Measurements from ENCODE around the gene AGBL5. TPM values are rescaled to one million over a fixed set of nuclear protein-coding genes. Genes with fewer than 3 reads are reported as not detected.

AGBL5 gene
- total and polyA plus RNA-seq, 10 donors, result 7.1 to 18.6 (median 12.7) TPM

DNA sequence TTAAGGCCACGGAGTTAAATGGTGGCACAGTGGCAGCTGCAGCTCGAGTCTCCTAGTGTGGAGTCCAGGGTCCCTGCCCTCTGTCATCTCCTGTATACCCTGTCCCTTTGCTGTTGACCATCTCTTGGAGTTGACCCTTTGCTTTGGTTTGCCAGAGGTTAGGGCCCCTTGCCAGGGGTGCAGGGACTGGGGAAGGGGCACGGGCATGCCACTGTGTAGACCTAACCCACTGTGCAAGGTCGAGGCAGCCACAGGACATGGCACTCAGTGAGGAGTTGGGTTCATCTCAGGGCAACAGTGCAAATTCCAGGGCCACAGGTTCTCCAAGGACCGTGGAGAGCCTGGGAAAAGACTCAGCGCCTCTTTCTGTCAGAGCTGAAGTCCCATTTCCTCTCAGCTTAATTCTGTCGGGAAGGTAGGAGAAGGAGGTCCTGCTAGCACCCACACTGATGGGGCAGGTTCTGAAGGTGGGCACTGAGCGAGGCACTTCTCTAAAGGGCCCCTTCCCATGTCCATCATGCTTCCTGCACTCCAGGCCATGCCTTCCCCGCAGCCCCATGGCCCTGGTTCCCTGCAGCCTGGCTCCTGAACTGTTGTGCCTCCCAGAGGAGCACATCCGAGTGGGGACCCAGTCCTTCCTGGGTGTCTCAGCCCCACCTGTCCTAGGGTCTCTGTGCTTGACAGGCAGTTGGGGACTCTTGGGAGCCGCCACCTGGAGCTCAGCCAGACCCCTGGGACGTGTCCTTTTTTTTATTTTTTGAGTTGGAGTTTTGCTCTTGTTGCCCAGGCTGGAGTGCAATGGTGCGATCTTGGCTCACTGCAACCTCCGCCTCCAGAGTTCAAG, 37.9 kb downstream of the AGBL5 start:
- H3K27me3 ChIP-seq (replicated peaks in 1 of 7), result no peaks in the 10 kb centered on the region
- H3K4me3 ChIP-seq, result no peak overlapping the region
- intact Hi-C loops (cut with DNase I; ENCODE audit: low total_unique reads), result no loop called here
- peaks cover 0 to 1% (median 0%) of the 10 kb centered on the region in 6 donors for H3K36me3 ChIP-seq
- TF ChIP-seq POLR2AphosphoS5 (IDR thresholded peaks at IDR 0.05) (no peak), CTCF (IDR thresholded peaks at IDR 0.05 in 8 of 11, conservative IDR thresholded peaks at IDR 0.05 in 3 of 11) (no peak), POLR2A (IDR thresholded peaks at IDR 0.05) (no peak)
- H3K4me1 ChIP-seq, result peaks cover 14 to 33% (median 26%) of the 10 kb centered on the region in 6 donors
- no peak overlapping the region for H3K27ac ChIP-seq
- no peak for DNase-seq
- WGBS, 5 donors, result 87 to 92% (median 91%) methylated on average over 13 to 14 of the region's 14 CpGs
- no peaks in the 10 kb centered on the region for H3K9me3 ChIP-seq

DNA sequence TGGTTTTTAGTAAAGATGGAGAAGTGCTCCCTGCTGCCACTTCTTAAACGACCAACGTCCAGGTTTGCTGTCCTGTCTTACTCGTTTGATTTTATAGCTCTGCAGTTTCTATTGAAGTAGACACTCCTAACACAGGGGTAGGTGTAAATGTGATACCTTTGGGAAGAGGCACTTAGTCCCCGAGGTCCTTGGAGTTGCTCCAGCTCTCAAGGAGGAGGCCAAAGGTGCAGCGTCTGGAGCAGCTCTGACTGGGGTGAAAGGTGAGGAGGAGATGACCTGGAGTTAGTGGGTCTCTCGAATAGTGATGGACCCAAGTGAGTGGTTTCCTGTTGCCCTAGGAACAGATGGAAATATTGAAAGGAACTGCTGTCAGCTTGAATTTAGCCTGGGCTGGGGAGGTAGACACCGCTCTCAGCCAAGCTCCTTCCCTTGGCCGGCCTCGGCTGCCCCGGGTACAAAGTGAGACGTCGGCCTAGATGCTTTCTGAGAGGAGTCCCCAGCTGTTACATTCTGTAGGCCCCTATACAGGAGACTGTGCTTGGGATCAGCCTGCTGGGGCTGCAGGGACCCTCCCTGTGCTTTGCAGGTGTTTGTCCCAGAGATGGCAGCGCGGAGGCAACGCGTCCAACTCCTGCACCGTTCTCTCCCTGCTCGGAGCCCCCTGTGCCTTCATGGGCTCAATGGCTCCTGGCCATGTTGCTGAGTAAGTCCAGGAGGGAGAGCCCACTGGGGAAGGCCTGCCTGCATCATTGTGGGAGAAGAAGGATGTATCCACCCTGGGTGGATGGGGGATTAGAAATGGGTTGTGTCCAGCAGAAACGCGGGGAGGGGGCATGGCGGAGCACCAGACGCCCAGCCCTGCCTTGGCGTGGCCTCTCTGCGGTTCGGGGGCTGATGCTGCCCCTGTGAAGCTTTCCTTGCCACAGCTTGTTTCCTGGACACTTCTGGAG, 40.6 kb downstream of the AGBL5 start:
- H3K27me3 ChIP-seq (replicated peaks in 1 of 7), result no peaks in the 10 kb centered on the region
- 76 to 80% (median 79%) methylated on average over 16 to 25 of the region's 25 CpGs for WGBS, 5 donors
- no peak for DNase-seq
- H3K4me3 ChIP-seq, result no peak overlapping the region
- no peak for TF ChIP-seq POLR2AphosphoS5 (IDR thresholded peaks at IDR 0.05)
- H3K9me3 ChIP-seq, result no peaks in the 10 kb centered on the region
- no peak overlapping the region for H3K27ac ChIP-seq
- intact Hi-C loops (cut with DNase I; ENCODE audit: low total_unique reads), result no loop called here
- H3K36me3 ChIP-seq, result no peaks in the 10 kb centered on the region
- H3K4me1 ChIP-seq, result peaks cover 5 to 26% (median 22%) of the 10 kb centered on the region in 6 donors

- WGBS, 5 donors, result 61 to 77% (median 71%) methylated on average over 9 to 10 of the region's 10 CpGs
- Histone ChIP-seq H3K36me3 (no peaks in the 10 kb centered on the region), H3K9me3 (no peaks in the 10 kb centered on the region), H3K4me1 (peaks cover 0 to 21% (median 14%) of the 10 kb centered on the region in 6 donors), H3K4me3 (no peak overlapping the region), H3K27ac (no peak overlapping the region), H3K27me3 (replicated peaks in 1 of 7) (no peaks in the 10 kb centered on the region)
- intact Hi-C loops (cut with DNase I; ENCODE audit: low total_unique reads), result no loop called here
- TF ChIP-seq POLR2A (IDR thresholded peaks at IDR 0.05), result no peak
- no peak for TF ChIP-seq POLR2AphosphoS5 (IDR thresholded peaks at IDR 0.05)
- no peak for TF ChIP-seq CTCF (IDR thresholded peaks at IDR 0.05 in 8 of 11, conservative IDR thresholded peaks at IDR 0.05 in 3 of 11)
- DNase-seq, result no peak
Observed at GRCh38 chr2:27092696-27093429, 41.4 kb downstream of the AGBL5 start.

Measured in spleen (tissue), 11 donors.